Measurements from ENCODE around the gene AGAP1.

AGAP1 gene

GRCh38 chr2:235935773-235936172, 441.9 kb downstream of the AGAP1 start:
- Histone ChIP-seq H3K9me3 (ENCODE audit: control insufficient read depth in 1 of 2, low read length in 2 of 2) (peaks cover 0 to 5% of the 10 kb centered on the region in 2 donors), H3K36me3 (ENCODE audit: control insufficient read depth in 1 of 2, insufficient read depth in 2 of 2, low read length in 2 of 2) (peaks cover 16 to 46% of the 10 kb centered on the region in 2 donors)

GRCh38 chr2:235936493-235936892, 442.6 kb downstream of the AGAP1 start:
- Histone ChIP-seq H3K4me3 (ENCODE audit: low read depth in 1 of 2, low read length in 2 of 2) (no peak overlapping the region), H3K36me3 (ENCODE audit: control insufficient read depth in 1 of 2, insufficient read depth in 2 of 2, low read length in 2 of 2) (peaks cover 16 to 40% of the 10 kb centered on the region in 2 donors)

More at GRCh38 chr2:235935773-235936172, 441.9 kb downstream of the AGAP1 start:
- Histone ChIP-seq H3K9ac (ENCODE audit: low read depth in 1 of 2, low read length in 2 of 2) (no peak overlapping the region), H3K4me3 (ENCODE audit: low read depth in 1 of 2, low read length in 2 of 2) (no peak overlapping the region), H3K27me3 (ENCODE audit: control insufficient read depth in 1 of 2, insufficient read depth in 2 of 2, low read length in 2 of 2) (no peaks in the 10 kb centered on the region), H3K4me1 (ENCODE audit: control insufficient read depth in 1 of 2, insufficient read depth in 2 of 2, low read length in 2 of 2) (no peaks in the 10 kb centered on the region), H3K27ac (ENCODE audit: low read depth, low read length) (no peak overlapping the region)

DNA sequence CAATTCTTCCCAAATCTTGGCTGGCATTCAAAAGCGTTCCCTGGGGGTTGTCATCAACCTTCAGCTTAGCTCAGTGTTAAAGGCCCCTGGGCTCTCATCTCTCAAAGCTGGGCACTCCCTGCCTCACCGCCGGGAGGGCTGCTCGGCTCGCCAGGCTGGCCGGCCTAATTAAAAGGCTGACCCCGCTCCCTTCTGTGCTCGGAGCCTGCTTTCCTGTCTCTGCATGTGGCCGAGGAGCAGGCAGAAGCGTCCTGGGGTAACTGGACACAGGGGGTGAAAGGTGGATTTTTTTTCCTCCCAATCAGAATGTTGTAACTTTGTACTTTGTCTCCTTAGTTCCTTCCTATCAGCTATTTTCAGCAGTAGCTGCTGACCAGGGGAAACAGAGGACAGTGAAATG, 443.2 kb downstream of the AGAP1 start:
- no peak overlapping the region for H3K9ac ChIP-seq (ENCODE audit: low read depth in 1 of 2, low read length in 2 of 2)
- no peak overlapping the region for H3K27ac ChIP-seq (ENCODE audit: low read depth, low read length)
- no peak overlapping the region for H3K4me3 ChIP-seq (ENCODE audit: low read depth in 1 of 2, low read length in 2 of 2)
- no peaks in the 10 kb centered on the region for H3K4me1 ChIP-seq (ENCODE audit: control insufficient read depth in 1 of 2, insufficient read depth in 2 of 2, low read length in 2 of 2)
- no peaks in the 10 kb centered on the region for H3K27me3 ChIP-seq (ENCODE audit: control insufficient read depth in 1 of 2, insufficient read depth in 2 of 2, low read length in 2 of 2)
- H3K36me3 ChIP-seq (ENCODE audit: control insufficient read depth in 1 of 2, insufficient read depth in 2 of 2, low read length in 2 of 2), result peaks cover 16 to 34% of the 10 kb centered on the region in 2 donors
- H3K9me3 ChIP-seq (ENCODE audit: control insufficient read depth in 1 of 2, low read length in 2 of 2), result peaks cover 0 to 5% of the 10 kb centered on the region in 2 donors

More at GRCh38 chr2:235936493-235936892, 442.6 kb downstream of the AGAP1 start:
- no peak overlapping the region for H3K9ac ChIP-seq (ENCODE audit: low read depth in 1 of 2, low read length in 2 of 2)
- H3K27me3 ChIP-seq (ENCODE audit: control insufficient read depth in 1 of 2, insufficient read depth in 2 of 2, low read length in 2 of 2), result no peaks in the 10 kb centered on the region
- no peaks in the 10 kb centered on the region for H3K4me1 ChIP-seq (ENCODE audit: control insufficient read depth in 1 of 2, insufficient read depth in 2 of 2, low read length in 2 of 2)
- H3K9me3 ChIP-seq (ENCODE audit: control insufficient read depth in 1 of 2, low read length in 2 of 2), result peaks cover 0 to 5% of the 10 kb centered on the region in 2 donors
- no peak overlapping the region for H3K27ac ChIP-seq (ENCODE audit: low read depth, low read length)

- Histone ChIP-seq H3K4me1 (ENCODE audit: control insufficient read depth in 1 of 2, insufficient read depth in 2 of 2, low read length in 2 of 2) (no peaks in the 10 kb centered on the region), H3K9ac (ENCODE audit: low read depth in 1 of 2, low read length in 2 of 2) (no peak overlapping the region), H3K4me3 (ENCODE audit: low read depth in 1 of 2, low read length in 2 of 2) (no peak overlapping the region), H3K9me3 (ENCODE audit: control insufficient read depth in 1 of 2, low read length in 2 of 2) (peaks cover 0 to 5% of the 10 kb centered on the region in 2 donors), H3K36me3 (ENCODE audit: control insufficient read depth in 1 of 2, insufficient read depth in 2 of 2, low read length in 2 of 2) (peaks cover 16 to 30% of the 10 kb centered on the region in 2 donors), H3K27me3 (ENCODE audit: control insufficient read depth in 1 of 2, insufficient read depth in 2 of 2, low read length in 2 of 2) (no peaks in the 10 kb centered on the region), H3K27ac (ENCODE audit: low read depth, low read length) (no peak overlapping the region)
Measured at GRCh38 chr2:235937526-235937925, 443.7 kb downstream of the AGAP1 start.

GRCh38 chr2:235937936-235938335, 444.1 kb downstream of the AGAP1 start:
- no peak overlapping the region for H3K9ac ChIP-seq (ENCODE audit: low read depth in 1 of 2, low read length in 2 of 2)
- H3K4me1 ChIP-seq (ENCODE audit: control insufficient read depth in 1 of 2, insufficient read depth in 2 of 2, low read length in 2 of 2), result no peaks in the 10 kb centered on the region
- H3K4me3 ChIP-seq (ENCODE audit: low read depth in 1 of 2, low read length in 2 of 2), result no peak overlapping the region
- H3K36me3 ChIP-seq (ENCODE audit: control insufficient read depth in 1 of 2, insufficient read depth in 2 of 2, low read length in 2 of 2), result peaks cover 12 to 27% of the 10 kb centered on the region in 2 donors
- peaks cover 0 to 5% of the 10 kb centered on the region in 2 donors for H3K9me3 ChIP-seq (ENCODE audit: control insufficient read depth in 1 of 2, low read length in 2 of 2)
- H3K27ac ChIP-seq (ENCODE audit: low read depth, low read length), result no peak overlapping the region
- no peaks in the 10 kb centered on the region for H3K27me3 ChIP-seq (ENCODE audit: control insufficient read depth in 1 of 2, insufficient read depth in 2 of 2, low read length in 2 of 2)

GRCh38 chr2:235938611-235939010, 444.8 kb downstream of the AGAP1 start:
- Histone ChIP-seq H3K9ac (ENCODE audit: low read depth in 1 of 2, low read length in 2 of 2) (no peak overlapping the region), H3K27me3 (ENCODE audit: control insufficient read depth in 1 of 2, insufficient read depth in 2 of 2, low read length in 2 of 2) (no peaks in the 10 kb centered on the region), H3K36me3 (ENCODE audit: control insufficient read depth in 1 of 2, insufficient read depth in 2 of 2, low read length in 2 of 2) (peaks cover 11 to 27% of the 10 kb centered on the region in 2 donors), H3K4me1 (ENCODE audit: control insufficient read depth in 1 of 2, insufficient read depth in 2 of 2, low read length in 2 of 2) (no peaks in the 10 kb centered on the region), H3K9me3 (ENCODE audit: control insufficient read depth in 1 of 2, low read length in 2 of 2) (peaks cover 0 to 5% of the 10 kb centered on the region in 2 donors), H3K4me3 (ENCODE audit: low read depth in 1 of 2, low read length in 2 of 2) (no peak overlapping the region), H3K27ac (ENCODE audit: low read depth, low read length) (no peak overlapping the region)

GRCh38 chr2:235939471-235939870, 445.6 kb downstream of the AGAP1 start:
- peaks cover 0 to 5% of the 10 kb centered on the region in 2 donors for H3K9me3 ChIP-seq (ENCODE audit: control insufficient read depth in 1 of 2, low read length in 2 of 2)
- no peaks in the 10 kb centered on the region for H3K27me3 ChIP-seq (ENCODE audit: control insufficient read depth in 1 of 2, insufficient read depth in 2 of 2, low read length in 2 of 2)
- H3K4me1 ChIP-seq (ENCODE audit: control insufficient read depth in 1 of 2, insufficient read depth in 2 of 2, low read length in 2 of 2), result no peaks in the 10 kb centered on the region
- no peak overlapping the region for H3K4me3 ChIP-seq (ENCODE audit: low read depth in 1 of 2, low read length in 2 of 2)
- no peak overlapping the region for H3K27ac ChIP-seq (ENCODE audit: low read depth, low read length)
- peaks cover 11 to 22% of the 10 kb centered on the region in 2 donors for H3K36me3 ChIP-seq (ENCODE audit: control insufficient read depth in 1 of 2, insufficient read depth in 2 of 2, low read length in 2 of 2)
- H3K9ac ChIP-seq (ENCODE audit: low read depth in 1 of 2, low read length in 2 of 2), result no peak overlapping the region

DNA sequence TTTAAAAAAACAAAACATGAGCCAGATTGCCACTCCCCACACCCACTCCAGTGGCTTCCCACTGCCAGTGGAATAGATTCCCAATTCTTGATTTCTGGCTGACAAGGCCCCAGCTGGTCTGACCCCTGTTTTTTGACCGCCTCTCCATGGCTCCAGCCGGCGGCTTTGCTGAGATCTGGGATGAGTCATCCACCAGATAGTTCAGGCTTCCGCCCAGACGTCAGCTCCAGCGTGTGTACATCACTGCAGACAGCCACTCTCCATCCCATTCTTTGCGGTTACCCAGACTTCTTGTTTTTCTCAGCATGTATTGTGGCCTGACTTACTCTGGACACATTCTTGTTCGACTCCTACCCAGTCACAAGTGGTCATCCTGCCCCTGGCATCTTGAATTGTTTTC, 446.5 kb downstream of the AGAP1 start:
- no peak overlapping the region for H3K27ac ChIP-seq (ENCODE audit: low read depth, low read length)

GRCh38 chr2:235944591-235944990, 450.7 kb downstream of the AGAP1 start:
- Histone ChIP-seq H3K9me3 (ENCODE audit: control insufficient read depth in 1 of 2, low read length in 2 of 2) (no peaks in the 10 kb centered on the region), H3K4me1 (ENCODE audit: control insufficient read depth in 1 of 2, insufficient read depth in 2 of 2, low read length in 2 of 2) (no peaks in the 10 kb centered on the region), H3K9ac (ENCODE audit: low read depth in 1 of 2, low read length in 2 of 2) (no peak overlapping the region), H3K27me3 (ENCODE audit: control insufficient read depth in 1 of 2, insufficient read depth in 2 of 2, low read length in 2 of 2) (no peaks in the 10 kb centered on the region), H3K36me3 (ENCODE audit: control insufficient read depth in 1 of 2, insufficient read depth in 2 of 2, low read length in 2 of 2) (no peaks in the 10 kb centered on the region), H3K4me3 (ENCODE audit: low read depth in 1 of 2, low read length in 2 of 2) (no peak overlapping the region), H3K27ac (ENCODE audit: low read depth, low read length) (no peak overlapping the region)

More for the DNA sequence above, 446.5 kb downstream of the AGAP1 start:
- H3K27me3 ChIP-seq (ENCODE audit: control insufficient read depth in 1 of 2, insufficient read depth in 2 of 2, low read length in 2 of 2), result no peaks in the 10 kb centered on the region
- H3K36me3 ChIP-seq (ENCODE audit: control insufficient read depth in 1 of 2, insufficient read depth in 2 of 2, low read length in 2 of 2), result peaks cover 11 to 22% of the 10 kb centered on the region in 2 donors
- no peak overlapping the region for H3K9ac ChIP-seq (ENCODE audit: low read depth in 1 of 2, low read length in 2 of 2)
- no peak overlapping the region for H3K4me3 ChIP-seq (ENCODE audit: low read depth in 1 of 2, low read length in 2 of 2)
- peaks cover 0 to 5% of the 10 kb centered on the region in 2 donors for H3K9me3 ChIP-seq (ENCODE audit: control insufficient read depth in 1 of 2, low read length in 2 of 2)
- H3K4me1 ChIP-seq (ENCODE audit: control insufficient read depth in 1 of 2, insufficient read depth in 2 of 2, low read length in 2 of 2), result no peaks in the 10 kb centered on the region

DNA sequence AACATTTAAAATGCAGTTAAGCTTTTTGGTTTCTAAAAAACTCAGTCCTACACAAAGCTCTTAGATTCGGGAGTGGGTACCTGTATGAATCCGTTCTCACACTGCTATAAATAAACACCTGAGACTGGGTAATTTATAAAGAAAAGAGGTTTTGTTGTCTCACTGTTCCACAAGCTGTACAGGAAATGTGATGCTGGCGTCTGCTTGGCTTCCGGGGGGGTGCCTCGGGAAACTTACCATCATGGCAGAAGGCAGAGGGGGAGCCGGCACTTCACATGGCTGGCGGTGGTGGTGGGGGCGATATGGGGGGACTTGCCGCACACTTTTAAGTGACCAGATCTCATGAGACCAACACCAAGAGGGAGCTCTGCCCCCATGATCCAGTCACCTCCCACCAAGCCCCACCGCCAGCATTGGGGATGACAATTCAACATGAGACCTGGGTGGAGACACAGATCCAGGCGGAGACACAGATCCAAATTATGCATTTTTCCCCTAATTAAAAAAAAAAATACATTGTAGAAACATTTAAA, 451.8 kb downstream of the AGAP1 start:
- Histone ChIP-seq H3K9me3 (ENCODE audit: control insufficient read depth in 1 of 2, low read length in 2 of 2) (no peaks in the 10 kb centered on the region), H3K27me3 (ENCODE audit: control insufficient read depth in 1 of 2, insufficient read depth in 2 of 2, low read length in 2 of 2) (no peaks in the 10 kb centered on the region), H3K4me1 (ENCODE audit: control insufficient read depth in 1 of 2, insufficient read depth in 2 of 2, low read length in 2 of 2) (no peaks in the 10 kb centered on the region), H3K9ac (ENCODE audit: low read depth in 1 of 2, low read length in 2 of 2) (no peak overlapping the region), H3K36me3 (ENCODE audit: control insufficient read depth in 1 of 2, insufficient read depth in 2 of 2, low read length in 2 of 2) (no peaks in the 10 kb centered on the region), H3K27ac (ENCODE audit: low read depth, low read length) (no peak overlapping the region), H3K4me3 (ENCODE audit: low read depth in 1 of 2, low read length in 2 of 2) (no peak overlapping the region)

All from duodenal mucosa (tissue), 2 donors.